NCI-H446 (cell line): ENCODE measurements around the gene UFL1.
A peak's percentile ranks its signal among the peaks of the same experiment; 100 is the strongest.
"Not testable (repeated sequence)": the region's sequence is repeated elsewhere in the genome, so short reads cannot be mapped to it uniquely, and the experiment has no call there.

Experiments
- DNase-seq, 2 experiments: peaks; one replicate each; lab custom pipeline; 2025; lab: John Stamatoyannopoulos, UW

UFL1 gene

GRCh38 chr6:96521644-96522464 is at the start of gene UFL1:
TSS of gene UFL1 (plus strand) at chr6:96521806. CDS start at chr6:96521874, 68 bp downstream.
- peak; percentile 78 to 92 for DNase-seq

- DNase-seq = not testable (repeated sequence)
Measured at GRCh38 chr6:96472291-96472690, 49.3 kb upstream of the UFL1 start.

GRCh38 chr6:96478695-96479094 is 42.9 kb upstream of the UFL1 start:
- DNase-seq = no peak

- no peak for DNase-seq
Measured at GRCh38 chr6:96491926-96492325, 29.7 kb upstream of the UFL1 start.

GRCh38 chr6:96499781-96500180 is 21.8 kb upstream of the UFL1 start:
- no peak for DNase-seq

GRCh38 chr6:96502915-96503314 is 18.7 kb upstream of the UFL1 start:
- DNase-seq = no peak

- peak in 1 of 2 experiments; percentile 9 for DNase-seq
Measured at GRCh38 chr6:96505363-96505762, 16.2 kb upstream of the UFL1 start.

- DNase-seq = no peak
Measured at GRCh38 chr6:96509281-96509680, 12.3 kb upstream of the UFL1 start.

GRCh38 chr6:96520171-96521115 is 1.2 kb upstream of the UFL1 start:
- no peak for DNase-seq

- DNase-seq = no peak
Measured at GRCh38 chr6:96521306-96521643, 331 bp upstream of the UFL1 start.

- no peak for DNase-seq
Measured at GRCh38 chr6:96522465-96523009, 931 bp downstream of the UFL1 start.

- DNase-seq = no peak
Measured at GRCh38 chr6:96528193-96528592, 6.6 kb downstream of the UFL1 start.

GRCh38 chr6:96532399-96532798 is 10.8 kb downstream of the UFL1 start:
- DNase-seq = no peak

GRCh38 chr6:96537726-96538125 is 16.1 kb downstream of the UFL1 start:
- DNase-seq = no peak

- DNase-seq = peak in 1 of 2 experiments; percentile 23
Measured at GRCh38 chr6:96542702-96543101, 21.1 kb downstream of the UFL1 start.

GRCh38 chr6:96545882-96546281 is 24.3 kb downstream of the UFL1 start:
- no peak for DNase-seq

GRCh38 chr6:96547654-96548053 is 26.0 kb downstream of the UFL1 start:
- DNase-seq = no peak

- no peak for DNase-seq
Measured at GRCh38 chr6:96554558-96554957, 33.0 kb downstream of the UFL1 start.

GRCh38 chr6:96559740-96560139 is 38.1 kb downstream of the UFL1 start:
- not testable (repeated sequence) for DNase-seq

- DNase-seq = peak in 1 of 2 experiments; percentile 15
Measured at GRCh38 chr6:96562886-96563285, 41.3 kb downstream of the UFL1 start, which contains the start of gene FHL5. TSS of gene FHL5 (plus strand) at chr6:96563128. CDS start at chr6:96603614, 40,486 bp downstream.

GRCh38 chr6:96563853-96564252 is 42.2 kb downstream of the UFL1 start:
- DNase-seq = no peak

GRCh38 chr6:96570053-96570452 is 48.4 kb downstream of the UFL1 start:
- no peak for DNase-seq
